Frontal cortex (tissue), 4 donors: ENCODE data around the gene KREMEN1. TPM values are rescaled to one million over a fixed set of nuclear protein-coding genes. Genes with fewer than 3 reads are reported as not detected.

Source experiments
- DNase-seq, 2 donors: peaks; one replicate each; pipeline ENCODE4 v3.0.0; 2012; ENCODE audit warnings: low spot score in 2 of 2
- FAIRE-seq: peaks from 2 replicates; lab custom pipeline; 2012; peaks lifted over from hg19 to GRCh38; lab: Jason Lieb, UNC
- small RNA-seq: library from RNA; depleted of rRNA; stranded (forward); fragments of <200 nt; gene quantifications from one replicate; pipeline ENCODE3, GENCODE V24; 2014
- total RNA-seq: library from RNA; depleted of rRNA; stranded (reverse); fragments of >200 nt; gene quantifications from one replicate; pipeline ENCODE4 v1.2.3, GENCODE V29; 2014
- donor health status: control.
- donor health status: control.
- donor health status: control.

Gene KREMEN1
- total RNA-seq, 1 donor from 2014 or later = 6.9 TPM

GRCh38 chr22:29212743-29213142 lies 139.9 kb downstream of the KREMEN1 start:
- FAIRE-seq = no peak

GRCh38 chr22:29213493-29213892 lies 140.7 kb downstream of the KREMEN1 start:
- FAIRE-seq (no peak), DNase-seq (no peak)

More at GRCh38 chr22:29212743-29213142, 139.9 kb downstream of the KREMEN1 start:
- DNase-seq = no peak

DNA sequence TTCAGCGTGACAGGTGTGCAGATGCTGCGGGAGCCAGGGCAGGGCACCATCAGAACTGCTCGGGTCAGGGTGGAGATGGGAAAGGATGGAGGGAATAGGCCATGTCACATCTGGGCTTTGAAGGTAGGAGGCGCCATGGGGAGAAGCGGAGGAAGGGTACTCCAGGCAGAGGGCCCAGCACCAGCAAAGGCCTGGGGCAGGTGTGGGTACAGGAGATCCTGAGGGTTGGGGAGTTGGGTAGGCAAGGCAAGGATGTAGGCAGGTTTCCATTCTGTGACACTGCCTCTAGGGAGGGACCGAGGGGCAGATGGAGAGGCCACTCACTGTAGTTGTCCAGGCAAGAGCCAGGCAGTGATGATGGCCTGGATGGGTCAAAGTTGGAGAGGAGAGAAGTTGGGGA lies 141.4 kb downstream of the KREMEN1 start:
- FAIRE-seq (no peak), DNase-seq (no peak)

GRCh38 chr22:29215012-29215860 lies 142.4 kb downstream of the KREMEN1 start:
- no peak for DNase-seq

GRCh38 chr22:29216011-29216872 lies 143.4 kb downstream of the KREMEN1 start:
- DNase-seq (peak in 1 of 2 donors; percentile 1), FAIRE-seq (no peak)

More at GRCh38 chr22:29215012-29215860, 142.4 kb downstream of the KREMEN1 start:
- no peak for FAIRE-seq

DNA sequence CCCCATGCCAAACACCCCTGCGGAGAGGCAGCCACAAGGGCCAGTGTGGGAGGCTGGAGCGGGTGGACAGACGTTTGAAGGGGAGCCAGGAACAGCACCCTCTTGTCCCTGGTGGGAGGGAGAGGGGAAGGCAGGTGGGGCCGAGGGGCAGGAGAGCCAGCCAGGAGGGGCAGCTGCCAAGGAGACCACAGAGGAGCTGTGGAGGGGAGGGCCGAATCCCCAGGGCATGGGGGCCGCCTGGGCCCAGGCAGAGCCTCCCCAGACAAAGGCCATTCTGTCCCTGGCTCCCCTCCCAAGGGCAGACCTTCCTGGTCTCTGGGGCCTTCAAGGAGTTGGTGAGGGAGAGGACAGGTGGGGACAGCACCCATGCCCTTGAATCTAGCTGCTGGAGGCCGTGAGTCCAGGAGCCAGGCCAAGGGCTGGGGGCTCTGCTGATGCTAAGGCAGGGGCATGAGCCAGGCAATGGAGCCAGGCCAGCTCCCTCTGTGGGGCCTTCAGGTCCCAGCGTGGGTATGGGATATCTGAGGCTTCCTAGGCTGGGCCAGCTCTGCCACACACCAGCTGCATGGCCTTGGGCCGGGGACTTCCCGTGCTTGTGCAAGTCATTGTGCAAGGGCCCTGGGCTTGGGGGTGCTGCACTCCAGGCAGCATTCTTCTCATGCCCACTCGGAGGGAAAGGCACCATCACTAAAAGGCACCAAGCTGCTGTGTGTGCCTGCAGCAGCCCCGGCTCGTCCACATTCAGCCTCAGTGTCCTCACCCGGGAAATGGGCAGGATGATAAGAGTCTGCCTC lies 144.2 kb downstream of the KREMEN1 start:
- FAIRE-seq (no peak), DNase-seq (peak in 1 of 2 donors; percentile 21)

Small RNA genes lying within 50 kb of the gene (small RNA-seq; reads per million reads assigned to genes)
- not detected for gene RNU6-1219P
- not detected for gene RNU6-810P

Other genes starting within 250 kb of the KREMEN1 start
- gene ZNRF3, start 189.5 kb upstream of the KREMEN1 start, total RNA-seq = 7.3 TPM
- 0.41 TPM for gene C22orf31, start 11.2 kb upstream of the KREMEN1 start, total RNA-seq
- 33.8 TPM for gene EMID1, start 132.9 kb downstream of the KREMEN1 start, total RNA-seq
- gene RHBDD3, start 194.9 kb downstream of the KREMEN1 start, total RNA-seq = 14.7 TPM
- 205 TPM for gene EWSR1, start 195.2 kb downstream of the KREMEN1 start, total RNA-seq
- gene GAS2L1, start 233.6 kb downstream of the KREMEN1 start, total RNA-seq = 2.9 TPM
- gene RASL10A, start 242.7 kb downstream of the KREMEN1 start, total RNA-seq = 2.0 TPM